HepG2 (cell line): ENCODE results near the gene MIS18A. TPM values are rescaled to one million over a fixed set of nuclear protein-coding genes. Genes with fewer than 3 reads are reported as not detected.

Experiments used
- ARID5B ChIP-seq: IDR thresholded peaks from 2 replicates; pipeline ENCODE4 v1.4.0; 2020; ENCODE audit warnings: mild to moderate bottlenecking, missing genetic modification reagents
- FOXM1 ChIP-seq: sonication (generic); formaldehyde crosslinking; IDR thresholded peaks from 2 replicates; pipeline ENCODE4 v1.5.0; 2020; ENCODE audit warnings: missing genetic modification reagents
- HNRNPL ChIP-seq: fragments of 200-400 bp; formaldehyde crosslinking; IDR thresholded peaks from 2 replicates; pipeline ENCODE4 v1.6.1; 2017; ENCODE audit warnings: mild to moderate bottlenecking, low read depth, low read length
- SRSF4 ChIP-seq: fragments of 200-400 bp; formaldehyde crosslinking; IDR thresholded peaks from one replicate; pipeline ENCODE4 v1.6.1; 2018; ENCODE audit warnings: mild to moderate bottlenecking, low read depth, low read length, moderate library complexity; ENCODE audit not compliant: poor library complexity, severe bottlenecking
- TOE1 ChIP-seq: sonication (generic); formaldehyde crosslinking; IDR thresholded peaks from 2 replicates; pipeline ENCODE4 v1.4.0; 2020; ENCODE audit warnings: mild to moderate bottlenecking, missing genetic modification reagents
- ZMYM4 ChIP-seq: sonication (generic); formaldehyde crosslinking; IDR thresholded peaks from 2 replicates; pipeline ENCODE4 v1.8.1; 2023; ENCODE audit warnings: mild to moderate bottlenecking, missing genetic modification reagents
- ZXDC ChIP-seq: sonication (generic); formaldehyde crosslinking; IDR thresholded peaks from 2 replicates; pipeline ENCODE4 v1.5.0; 2020; ENCODE audit warnings: mild to moderate bottlenecking, missing genetic modification reagents
- polyA plus RNA-seq, 8 experiments: library from polyadenylated mRNA; depleted of rRNA in 3 of 8; stranded (reverse) in 7 of 8; unstranded in 1 of 8; fragments of >200 nt; fragmentation: Illumina TruSeq in 4 of 8; extraction: Trizol in 4 of 8; gene quantifications; 2 replicates each; pipeline versions ENCODE4 v1.2.1 to v1.2.3, GENCODE V29; 2011 to 2016; ENCODE audit warnings: low read depth in 4 of 8, missing spikeins in 1 of 8, mixed read lengths in 1 of 8; ENCODE audit not compliant: insufficient read depth in 1 of 8
- total RNA-seq, 5 experiments: library from RNA; depleted of rRNA; stranded (reverse); fragments of >200 nt; fragmentation: Illumina TruSeq; extraction: Trizol; gene quantifications; 2 replicates each; pipeline ENCODE4 v1.2.3, GENCODE V29; 2016; ENCODE audit warnings: low read depth in 1 of 5

Gene MIS18A
- total and polyA plus RNA-seq, 2 of the 13 experiments (the other 11 are each of a cell fraction or from before 2014, with no cell fraction given): 11.2 to 41.4 TPM

DNA sequence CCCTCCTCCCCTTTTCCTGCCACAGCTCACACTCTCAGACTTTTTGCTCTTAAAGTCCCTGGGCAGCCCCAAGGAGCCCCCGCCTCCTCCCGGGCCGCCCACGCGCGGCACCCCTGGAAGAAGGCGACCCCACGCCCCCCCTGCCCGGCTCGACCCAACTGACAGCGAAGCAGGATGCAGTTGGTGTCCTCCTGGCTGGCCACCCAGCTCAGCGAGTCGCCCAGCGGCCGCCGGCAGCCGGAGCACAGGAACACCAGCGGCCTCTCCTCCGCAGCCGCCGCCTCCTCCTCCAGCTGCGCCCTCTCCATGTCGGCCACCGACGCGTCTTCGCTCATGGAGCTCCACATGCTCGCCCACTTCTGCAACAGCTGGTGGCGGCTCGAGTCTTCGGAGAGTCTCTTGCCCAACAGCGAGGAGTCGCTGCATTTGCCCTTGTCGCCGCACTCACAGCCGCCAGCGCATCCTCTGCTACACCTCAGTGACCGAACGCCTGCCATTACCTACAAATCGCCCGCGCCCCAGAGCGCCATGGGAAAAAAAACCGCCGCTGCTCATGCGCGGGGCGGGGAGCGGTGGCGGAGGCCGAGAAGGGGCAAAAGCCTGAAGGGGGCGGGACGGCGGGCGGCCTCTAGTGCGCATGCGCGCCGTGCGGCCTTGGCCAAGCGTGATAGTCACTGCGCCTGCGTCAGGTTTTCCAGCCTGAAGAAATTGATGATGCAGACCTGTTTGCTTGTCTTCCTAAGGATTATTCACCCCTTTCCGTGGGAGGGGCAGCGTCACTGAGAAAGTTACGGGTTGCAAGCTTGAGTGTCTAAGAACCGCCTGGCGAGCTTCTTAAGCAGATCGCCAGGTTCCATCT lies at the start of gene MIS18A (continued):
- TF ChIP-seq ARID5B (CRISPR knock-in tag) (no peak), SRSF4 (no peak), TOE1 (no peak), FOXM1 (no peak), ZXDC (CRISPR knock-in tag) (no peak; the same call in 1 of the 2 replicates), ZMYM4 (CRISPR knock-in tag) (peak; percentile 54), HNRNPL (no peak)
